BE2C (cell line): Measurements from ENCODE around the gene CSRNP3.
A peak's percentile ranks its signal among the peaks of the same experiment; 100 is the strongest.

Source experiments
- DNase-seq: peaks from one replicate; pipeline ENCODE4 v3.0.0-alpha.2; 2020
- H3K27me3 ChIP-seq: fragments of 250-450 bp; sonication (Bioruptor Pico); 2 replicates; pipeline ENCODE4 v1.5.1; 2020; ENCODE audit warnings: mild to moderate bottlenecking
- H3K36me3 ChIP-seq: fragments of 250-450 bp; sonication (Bioruptor Pico); 2 replicates; pipeline ENCODE4 v1.5.1; 2020; ENCODE audit warnings: mild to moderate bottlenecking
- H3K4me1 ChIP-seq: fragments of 250-450 bp; sonication (Bioruptor Pico); 2 replicates; pipeline ENCODE4 v1.5.1; 2020
- H3K4me3 ChIP-seq: 2 replicates; pipeline ENCODE4 v1.5.1; 2011; ENCODE audit warnings: low read depth, low read length
- H3K9me3 ChIP-seq: fragments of 250-450 bp; sonication (Bioruptor Pico); 2 replicates; pipeline ENCODE4 v1.5.1; 2020
- CTCF ChIP-seq: IDR thresholded peaks from 2 replicates; pipeline ENCODE4 v1.5.1; 2012; ENCODE audit warnings: mild to moderate bottlenecking, low read depth, low read length

Gene CSRNP3

GRCh38 chr2:165686800-165687199 lies 217.3 kb downstream of the CSRNP3 start:
- H3K36me3 ChIP-seq: no peaks in the 10 kb centered on the region
- no peaks in the 10 kb centered on the region for H3K27me3 ChIP-seq
- H3K9me3 ChIP-seq: no peaks in the 10 kb centered on the region
- no peaks in the 10 kb centered on the region for H3K4me1 ChIP-seq
- no peak for DNase-seq
- H3K4me3 ChIP-seq: no peak overlapping the region
- no peak for TF ChIP-seq CTCF

GRCh38 chr2:165687426-165688002 lies 218.0 kb downstream of the CSRNP3 start:
- H3K9me3 ChIP-seq: no peaks in the 10 kb centered on the region
- no peak for TF ChIP-seq CTCF
- no peak overlapping the region for H3K4me3 ChIP-seq
- no peak for DNase-seq
- no peaks in the 10 kb centered on the region for H3K27me3 ChIP-seq
- H3K36me3 ChIP-seq: no peaks in the 10 kb centered on the region
- no peaks in the 10 kb centered on the region for H3K4me1 ChIP-seq

GRCh38 chr2:165691615-165692014 lies 222.1 kb downstream of the CSRNP3 start:
- peaks cover 5% of the 10 kb centered on the region; the same call in 1 of the 2 replicates for H3K4me1 ChIP-seq
- peak; percentile 24 for DNase-seq
- no peak for TF ChIP-seq CTCF
- no peak overlapping the region for H3K4me3 ChIP-seq
- H3K27me3 ChIP-seq: no peaks in the 10 kb centered on the region
- no peaks in the 10 kb centered on the region for H3K36me3 ChIP-seq
- no peaks in the 10 kb centered on the region for H3K9me3 ChIP-seq

GRCh38 chr2:165692906-165693305 lies 223.4 kb downstream of the CSRNP3 start:
- DNase-seq: no peak
- Histone ChIP-seq H3K36me3 (no peaks in the 10 kb centered on the region), H3K27me3 (no peaks in the 10 kb centered on the region), H3K4me3 (no peak overlapping the region), H3K9me3 (no peaks in the 10 kb centered on the region), H3K4me1 (peaks cover 5% of the 10 kb centered on the region; the same call in 1 of the 2 replicates)
- no peak for TF ChIP-seq CTCF

GRCh38 chr2:165693838-165694237 lies 224.3 kb downstream of the CSRNP3 start:
- no peaks in the 10 kb centered on the region for H3K36me3 ChIP-seq

More at GRCh38 chr2:165693838-165694237, 224.3 kb downstream of the CSRNP3 start:
- no peak for TF ChIP-seq CTCF
- Histone ChIP-seq H3K27me3 (no peaks in the 10 kb centered on the region), H3K9me3 (no peaks in the 10 kb centered on the region), H3K4me3 (no peak overlapping the region), H3K4me1 (peaks cover 5% of the 10 kb centered on the region; the same call in 1 of the 2 replicates)
- no peak for DNase-seq
